Bronchial epithelial cell (primary cell): ENCODE results near the gene ANKRD18A. TPM values are rescaled to one million over a fixed set of nuclear protein-coding genes. Genes with fewer than 3 reads are reported as not detected.

Experiments
- DNase-seq: peaks from one replicate; pipeline ENCODE4 v3.0.0-alpha.2; 2010; ENCODE audit warnings: low read depth
- FAIRE-seq: peaks from 2 replicates; lab custom pipeline; 2011; peaks lifted over from hg19 to GRCh38; lab: Jason Lieb, UNC
- H3K27me3 ChIP-seq: 2 replicates; pipeline ENCODE4 v1.5.1; 2011; ENCODE audit warnings: low read length; ENCODE audit not compliant: control insufficient read depth, insufficient read depth
- H3K36me3 ChIP-seq: 2 replicates; pipeline ENCODE4 v1.5.1; 2011; ENCODE audit warnings: low read length; ENCODE audit not compliant: control insufficient read depth, insufficient read depth
- H3K4me3 ChIP-seq: 2 replicates; pipeline ENCODE4 v1.5.1; 2011; ENCODE audit warnings: mild to moderate bottlenecking, low read depth, low read length, control low read depth
- CTCF ChIP-seq: IDR thresholded peaks from 2 replicates; pipeline ENCODE4 v1.5.1; 2011; ENCODE audit warnings: mild to moderate bottlenecking, moderate library complexity, low read length, control low read depth, inconsistent platforms; ENCODE audit not compliant: insufficient read depth, severe bottlenecking
- total RNA-seq: library from RNA; depleted of rRNA; stranded (reverse); fragments of >200 nt; gene quantifications from 2 replicates; pipeline ENCODE4 v1.2.1, GENCODE V29; 2014

The ANKRD18A gene
- total RNA-seq, 1 donor from 2014 or later = 1.6 TPM

- Histone ChIP-seq H3K4me3 (no peak overlapping the region), H3K27me3 (no peaks in the 10 kb centered on the region), H3K36me3 (no peaks in the 10 kb centered on the region)
- FAIRE-seq (no peak), DNase-seq (no peak)
- TF ChIP-seq CTCF = no peak
These were observed 19.2 kb upstream of the ANKRD18A start for GRCh38 chr9:38639577-38639940.

DNA sequence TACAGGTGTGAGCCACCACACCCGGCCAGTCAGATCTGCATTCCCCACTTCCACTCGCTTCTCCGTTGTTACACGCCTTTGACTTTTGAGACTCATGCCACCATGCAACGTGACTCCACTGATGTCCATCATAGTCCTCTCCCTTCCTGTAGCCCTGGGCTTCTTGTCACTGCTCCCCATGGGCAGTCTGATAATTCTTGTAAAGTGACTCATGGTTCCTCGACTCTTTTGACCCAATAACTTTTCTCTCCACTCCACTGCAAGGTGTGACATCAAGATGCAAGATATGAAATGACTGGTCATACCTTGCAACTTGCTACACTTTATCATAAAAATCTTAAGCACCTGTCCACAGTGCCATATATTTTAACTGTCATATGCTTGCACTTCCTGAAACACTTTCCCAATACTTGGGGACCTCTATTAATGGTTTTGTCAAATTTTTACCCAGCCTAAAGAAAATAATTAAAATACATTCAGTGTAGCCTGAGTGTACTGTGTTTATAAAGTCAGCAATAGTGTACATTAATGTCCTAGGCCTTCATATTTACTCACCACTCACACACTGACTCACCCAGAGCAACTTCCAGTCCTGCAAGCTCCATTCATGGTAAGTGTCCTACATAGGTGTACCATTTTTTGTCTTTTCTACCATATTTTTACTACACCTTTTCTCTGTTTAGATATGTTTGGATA lies 18.6 kb upstream of the ANKRD18A start:
- Histone ChIP-seq H3K4me3 (no peak overlapping the region), H3K27me3 (no peaks in the 10 kb centered on the region), H3K36me3 (no peaks in the 10 kb centered on the region)
- no peak for TF ChIP-seq CTCF
- FAIRE-seq (no peak), DNase-seq (peak; percentile 54)

GRCh38 chr9:38634315-38634714 lies 13.9 kb upstream of the ANKRD18A start:
- no peak for FAIRE-seq
- no peak for TF ChIP-seq CTCF

DNA sequence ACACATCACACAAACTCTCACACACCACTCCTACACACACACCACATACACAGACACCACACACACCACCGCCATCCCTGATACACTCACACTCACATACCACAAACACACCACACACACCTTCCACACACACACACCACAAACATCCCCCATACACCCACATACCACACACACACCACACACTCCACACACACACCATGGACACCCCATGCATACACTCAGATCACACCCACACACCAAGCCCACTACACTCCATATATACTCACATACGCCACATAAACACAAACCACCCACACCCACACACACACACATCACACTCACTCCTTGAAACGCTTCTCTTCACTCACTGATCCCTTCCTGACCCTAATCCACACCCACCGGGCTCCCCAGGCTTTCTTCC lies 9.1 kb upstream of the ANKRD18A start:
- Histone ChIP-seq H3K4me3 (no peak overlapping the region), H3K36me3 (no peaks in the 10 kb centered on the region), H3K27me3 (no peaks in the 10 kb centered on the region)
- DNase-seq (no peak), FAIRE-seq (no peak)
- no peak for TF ChIP-seq CTCF

More at GRCh38 chr9:38634315-38634714, 13.9 kb upstream of the ANKRD18A start:
- no peak overlapping the region for H3K4me3 ChIP-seq
- no peak for DNase-seq
- H3K36me3 ChIP-seq = no peaks in the 10 kb centered on the region
- no peaks in the 10 kb centered on the region for H3K27me3 ChIP-seq

- Histone ChIP-seq H3K4me3 (no peak overlapping the region), H3K36me3 (no peaks in the 10 kb centered on the region), H3K27me3 (no peaks in the 10 kb centered on the region)
- FAIRE-seq (no peak), DNase-seq (peak; percentile 46)
- TF ChIP-seq CTCF = no peak
These were observed 5.6 kb upstream of the ANKRD18A start for GRCh38 chr9:38626006-38626405.

GRCh38 chr9:38622951-38623350 lies 2.6 kb upstream of the ANKRD18A start:
- no peak for TF ChIP-seq CTCF
- H3K36me3 ChIP-seq = no peaks in the 10 kb centered on the region
- no peak overlapping the region for H3K4me3 ChIP-seq
- FAIRE-seq = no peak
- no peaks in the 10 kb centered on the region for H3K27me3 ChIP-seq
- no peak for DNase-seq
